Lower lobe of right lung (tissue), 2 donors: ENCODE results near the gene SNCB. TPM values are rescaled to one million over a fixed set of nuclear protein-coding genes. Genes with fewer than 3 reads are reported as not detected.
A peak's percentile ranks its signal among the peaks of the same experiment; 100 is the strongest.

ENCODE experiments used
- ATAC-seq, 2 donors: fragments of 200-7000 bp; cut with Tn5 transposase; one replicate each; pipeline ENCODE4 v1.9.1; 2020 to 2022; ENCODE audit warnings: mild to moderate bottlenecking in 2 of 2, moderate library complexity in 2 of 2
- DNase-seq: peaks from one replicate; pipeline ENCODE4 v3.0.0-alpha.2; 2020
- H3K27ac ChIP-seq: fragments of 200-600 bp; one replicate; pipeline ENCODE4 v1.8.0; 2022
- H3K27me3 ChIP-seq: fragments of 200-600 bp; one replicate; pipeline ENCODE4 v1.8.0; 2022; ENCODE audit warnings: low read depth
- H3K36me3 ChIP-seq: fragments of 200-600 bp; one replicate; pipeline ENCODE4 v1.8.0; 2022; ENCODE audit warnings: mild to moderate bottlenecking
- H3K4me1 ChIP-seq: fragments of 200-600 bp; one replicate; pipeline ENCODE4 v1.8.0; 2022
- H3K4me3 ChIP-seq: fragments of 200-600 bp; one replicate; pipeline ENCODE4 v1.8.0; 2022; ENCODE audit warnings: mild to moderate bottlenecking
- H3K9me3 ChIP-seq: fragments of 200-600 bp; one replicate; pipeline ENCODE4 v1.8.0; 2022
- CTCF ChIP-seq: fragments of 200-600 bp; IDR thresholded peaks from one replicate; pipeline ENCODE4 v1.8.0; 2022; ENCODE audit warnings: antibody characterized with exemption, mild to moderate bottlenecking
- intact Hi-C: fragments of 100-400 bp; cut with DNase I; formaldehyde crosslinking; loops from one replicate; pipeline ENCODE4 v1.11.0; 2022
- total RNA-seq: library from RNA; stranded (reverse); fragmentation: NEBNext Ultra II Directional; extraction: Animal tissue kit (Norgen Biotek cat#: 25700); gene quantifications from one replicate; pipeline ENCODE4 v1.2.1, GENCODE V29; 2021
- donor health status: DM: no; HTN: yes; CAD: no; lungs with severe emphysema.

The SNCB gene
- total RNA-seq, 1 donor from 2014 or later = not detected

DNA sequence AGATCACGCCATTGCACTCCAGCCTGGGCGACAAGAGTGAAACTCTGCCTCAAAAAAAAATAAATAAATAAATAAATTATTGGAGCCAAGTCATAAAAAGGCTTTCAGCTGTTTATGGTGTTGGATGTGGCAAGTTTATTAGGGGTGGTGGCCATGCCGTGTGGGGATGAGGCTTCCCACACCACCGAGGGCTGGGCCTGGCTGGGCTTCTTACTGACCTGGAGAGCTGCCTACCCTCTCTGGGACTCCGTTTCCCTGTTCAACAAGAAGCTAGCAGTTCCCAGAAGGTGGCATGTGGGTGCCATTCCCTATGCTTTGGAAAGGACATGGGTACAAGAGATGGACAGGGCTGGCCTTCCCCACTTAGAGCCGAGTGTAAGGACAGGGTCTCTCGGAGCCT lies 42.9 kb downstream of the SNCB start:
- DNase-seq (no peak), ATAC-seq (no peak)
- H3K27ac ChIP-seq = no peak overlapping the region
- TF ChIP-seq CTCF = no peak
- intact Hi-C loops = no loop called here
- no peaks in the 10 kb centered on the region for H3K27me3 ChIP-seq
- H3K4me3 ChIP-seq = no peak overlapping the region
- no peaks in the 10 kb centered on the region for H3K4me1 ChIP-seq
- no peaks in the 10 kb centered on the region for H3K36me3 ChIP-seq
- peaks cover 13% of the 10 kb centered on the region for H3K9me3 ChIP-seq

- ATAC-seq = no peak
- intact Hi-C loops = no loop called here
- no peaks in the 10 kb centered on the region for H3K4me1 ChIP-seq
- H3K4me3 ChIP-seq = no peak overlapping the region
- H3K27ac ChIP-seq = no peak overlapping the region
- TF ChIP-seq CTCF = no peak
- H3K27me3 ChIP-seq = no peaks in the 10 kb centered on the region
- H3K9me3 ChIP-seq = peaks cover 13% of the 10 kb centered on the region
- DNase-seq = no peak
- H3K36me3 ChIP-seq = no peaks in the 10 kb centered on the region
These were observed 47.3 kb downstream of the SNCB start for GRCh38 chr5:176583076-176583475.

- intact Hi-C loops = no loop called here
These were observed 49.0 kb downstream of the SNCB start for GRCh38 chr5:176581361-176581760.

GRCh38 chr5:176579323-176579722 lies 51.0 kb downstream of the SNCB start:
- no peak for DNase-seq
- no peak for TF ChIP-seq CTCF
- no peak for ATAC-seq

More at GRCh38 chr5:176581361-176581760, 49.0 kb downstream of the SNCB start:
- Histone ChIP-seq H3K27ac (no peak overlapping the region), H3K9me3 (peaks cover 13% of the 10 kb centered on the region), H3K27me3 (no peaks in the 10 kb centered on the region), H3K4me1 (no peaks in the 10 kb centered on the region), H3K4me3 (no peak overlapping the region), H3K36me3 (no peaks in the 10 kb centered on the region)
- ATAC-seq = no peak
- TF ChIP-seq CTCF = no peak
- DNase-seq = no peak

GRCh38 chr5:176578391-176578808 lies 51.9 kb downstream of the SNCB start:
- ATAC-seq (peak; percentile 70 to 86), DNase-seq (peak; percentile 73)
- intact Hi-C loops = no loop called here
- H3K36me3 ChIP-seq = no peaks in the 10 kb centered on the region
- no peaks in the 10 kb centered on the region for H3K27me3 ChIP-seq
- H3K27ac ChIP-seq = no peak overlapping the region
- H3K4me3 ChIP-seq = no peak overlapping the region
- no peaks in the 10 kb centered on the region for H3K9me3 ChIP-seq
- no peaks in the 10 kb centered on the region for H3K4me1 ChIP-seq
- peak; percentile 48 for TF ChIP-seq CTCF

More at GRCh38 chr5:176579323-176579722, 51.0 kb downstream of the SNCB start:
- Histone ChIP-seq H3K36me3 (no peaks in the 10 kb centered on the region), H3K9me3 (peaks cover 1% of the 10 kb centered on the region), H3K4me3 (no peak overlapping the region), H3K4me1 (no peaks in the 10 kb centered on the region), H3K27ac (no peak overlapping the region), H3K27me3 (no peaks in the 10 kb centered on the region)
- intact Hi-C loops = no loop called here
